Smooth muscle cell (in vitro differentiated cells): ENCODE data around the gene SPTBN1. TPM values are rescaled to one million over a fixed set of nuclear protein-coding genes. Genes with fewer than 3 reads are reported as not detected.

Experiments
- DNase-seq: peaks from one replicate; lab custom pipeline; 2025; ENCODE audit not compliant: unreplicated experiment; lab: John Stamatoyannopoulos, UW
- H2AFZ ChIP-seq: fragments of 200-600 bp; sonication (generic); 2 replicates; pipeline ENCODE4 v1.6.0; 2016; ENCODE audit warnings: antibody characterized with exemption, low read depth, mild to moderate bottlenecking
- H3F3A ChIP-seq: fragments of 200-600 bp; sonication (generic); 2 replicates; pipeline ENCODE4 v1.6.0; 2017; ENCODE audit warnings: antibody characterized with exemption, low read depth
- H3K27ac ChIP-seq: fragments of 200-600 bp; sonication (generic); 2 replicates; pipeline ENCODE4 v1.5.1; 2016; ENCODE audit warnings: low read depth, mild to moderate bottlenecking
- H3K27me3 ChIP-seq: fragments of 200-600 bp; sonication (generic); 2 replicates; pipeline ENCODE4 v1.6.1; 2016; ENCODE audit warnings: low read depth, mild to moderate bottlenecking
- H3K36me3 ChIP-seq: fragments of 200-600 bp; sonication (generic); 2 replicates; pipeline ENCODE4 v1.5.1; 2016; ENCODE audit warnings: low read depth
- H3K4me1 ChIP-seq: fragments of 200-600 bp; sonication (generic); 2 replicates; pipeline ENCODE4 v1.5.1; 2016; ENCODE audit warnings: low read depth
- H3K4me2 ChIP-seq: fragments of 200-600 bp; sonication (generic); 2 replicates; pipeline ENCODE4 v1.6.0; 2016; ENCODE audit warnings: mild to moderate bottlenecking
- H3K4me3 ChIP-seq: fragments of 200-600 bp; sonication (generic); 2 replicates; pipeline ENCODE4 v1.5.1; 2016; ENCODE audit warnings: mild to moderate bottlenecking
- H3K79me2 ChIP-seq: fragments of 200-600 bp; sonication (generic); 2 replicates; pipeline ENCODE4 v1.6.0; 2016; ENCODE audit warnings: low read depth, mild to moderate bottlenecking
- H3K9ac ChIP-seq: fragments of 200-600 bp; sonication (generic); 2 replicates; pipeline ENCODE4 v1.6.0; 2016; ENCODE audit warnings: low read depth
- H3K9me3 ChIP-seq: fragments of 200-600 bp; sonication (generic); replicated peaks from 2 replicates; pipeline ENCODE4 v1.5.1; 2016; ENCODE audit warnings: low read depth
- H4K20me1 ChIP-seq: fragments of 200-600 bp; sonication (generic); 2 replicates; pipeline ENCODE4 v1.6.0; 2016; ENCODE audit warnings: low read depth
- CTCF ChIP-seq: fragments of 200-600 bp; sonication (generic); IDR thresholded peaks from 2 replicates; pipeline ENCODE4 v1.5.1; 2017; ENCODE audit warnings: borderline replicate concordance, mild to moderate bottlenecking, antibody characterized with exemption; ENCODE audit not compliant: insufficient read depth, poor library complexity, severe bottlenecking
- WGBS: methylation state at CpG from one replicate; pipeline ENCODE4 v1.1.7; 2016; ENCODE audit warnings: low lambda C conversion rate; 5-methylcytosine and 5-hydroxymethylcytosine counted together
- polyA plus RNA-seq: library from polyadenylated mRNA; unstranded; fragments of >200 nt; fragmentation: Nextera tagmentation; extraction: Ambion mirVana; gene quantifications from 2 replicates; pipeline ENCODE4 v1.2.1, GENCODE V29; 2016
- total RNA-seq: library from RNA; depleted of rRNA; stranded (reverse); fragments of >200 nt; gene quantifications from 2 replicates; pipeline ENCODE4 v1.2.3, GENCODE V29; 2014

Gene SPTBN1
- total and polyA plus RNA-seq, 2 experiments from 2014 or later = 78.7 to 186 TPM

- peak overlapping the region; percentile 84 for H3K9ac ChIP-seq
- peak overlapping the region; percentile 78 for H3K4me2 ChIP-seq
- no peak for DNase-seq
- peaks cover 62% of the 10 kb centered on the region for H3F3A ChIP-seq
- peaks cover 3% of the 10 kb centered on the region for H4K20me1 ChIP-seq
- H3K9me3 ChIP-seq = no peaks in the 10 kb centered on the region
- TF ChIP-seq CTCF = no peak
- peak overlapping the region; percentile 97 for H3K27ac ChIP-seq
- H3K27me3 ChIP-seq = no peaks in the 10 kb centered on the region
- H3K4me3 ChIP-seq = no peak overlapping the region
- WGBS = 29% methylated on average over 3 of the region's 3 CpGs
- peaks cover 45% of the 10 kb centered on the region for H3K79me2 ChIP-seq
- peaks cover 45% of the 10 kb centered on the region for H3K4me1 ChIP-seq
- peaks cover 18% of the 10 kb centered on the region for H3K36me3 ChIP-seq
- no peak overlapping the region for H2AFZ ChIP-seq
Measured at GRCh38 chr2:54634021-54634420, 177.9 kb downstream of the SPTBN1 start.

- Histone ChIP-seq H3K9ac (peak overlapping the region; percentile 84), H3K4me3 (no peak overlapping the region), H2AFZ (no peak overlapping the region), H3K79me2 (peaks cover 45% of the 10 kb centered on the region), H3K36me3 (peaks cover 11% of the 10 kb centered on the region), H4K20me1 (peaks cover 3% of the 10 kb centered on the region), H3K27me3 (no peaks in the 10 kb centered on the region), H3K27ac (peak overlapping the region; percentile 97), H3K4me1 (peaks cover 50% of the 10 kb centered on the region), H3K4me2 (peak overlapping the region; percentile 78), H3K9me3 (no peaks in the 10 kb centered on the region), H3F3A (peaks cover 69% of the 10 kb centered on the region)
- no peak for TF ChIP-seq CTCF
- WGBS = 39% methylated on average over 16 of the region's 16 CpGs
- no peak for DNase-seq
Measured at GRCh38 chr2:54634564-54635511, 178.7 kb downstream of the SPTBN1 start.

- no peak for TF ChIP-seq CTCF
- peak overlapping the region; percentile 78 for H3K4me2 ChIP-seq
- no peak overlapping the region for H2AFZ ChIP-seq
- H3K79me2 ChIP-seq = peaks cover 40% of the 10 kb centered on the region
- H3F3A ChIP-seq = peaks cover 68% of the 10 kb centered on the region
- peak overlapping the region; percentile 97 for H3K27ac ChIP-seq
- peaks cover 50% of the 10 kb centered on the region for H3K4me1 ChIP-seq
- no peaks in the 10 kb centered on the region for H3K27me3 ChIP-seq
- no peak overlapping the region for H3K4me3 ChIP-seq
- no peak for DNase-seq
- peak overlapping the region; percentile 84 for H3K9ac ChIP-seq
- no peaks in the 10 kb centered on the region for H3K9me3 ChIP-seq
- peaks cover 3% of the 10 kb centered on the region for H4K20me1 ChIP-seq
- H3K36me3 ChIP-seq = peaks cover 5% of the 10 kb centered on the region
- 18% methylated on average over 3 of the region's 3 CpGs for WGBS
Measured at GRCh38 chr2:54635554-54636152, 179.5 kb downstream of the SPTBN1 start.
